Esophagus muscularis mucosa (tissue), 4 donors: ENCODE data around the gene MAML3. TPM values are rescaled to one million over a fixed set of nuclear protein-coding genes. Genes with fewer than 3 reads are reported as not detected.

Experiments
- DNase-seq: peaks from one replicate; pipeline ENCODE4 v3.0.0-alpha.2; 2017; ENCODE audit errors: extremely low spot score
- H3K27ac ChIP-seq, 4 donors: fragments of 200-600 bp; sonication (generic); replicated peaks in 1 of 4; 1 replicate in 3 of 4; 2 replicates in 1 of 4; pipeline ENCODE4 v1.5.1; 2016 to 2019; ENCODE audit warnings: mild to moderate bottlenecking in 1 of 4
- H3K27me3 ChIP-seq, 4 donors: fragments of 200-600 bp; sonication (generic); one replicate each; pipeline versions ENCODE4 v1.5.1 to v1.6.0; 2016 to 2019
- H3K36me3 ChIP-seq, 4 donors: fragments of 200-600 bp; sonication (generic); one replicate each; pipeline ENCODE4 v1.5.1; 2016 to 2019
- H3K4me1 ChIP-seq, 4 donors: fragments of 200-600 bp; sonication (generic); one replicate each; pipeline ENCODE4 v1.5.1; 2016 to 2019
- H3K4me3 ChIP-seq, 4 donors: fragments of 200-600 bp; sonication (generic); 1 replicate in 2 of 4; 2 replicates in 2 of 4; pipeline ENCODE4 v1.5.1; 2016 to 2019; ENCODE audit warnings: mild to moderate bottlenecking in 4 of 4, moderate library complexity in 1 of 4
- H3K9me3 ChIP-seq, 4 donors: fragments of 200-600 bp; sonication (generic); 1 replicate in 3 of 4; 2 replicates in 1 of 4; pipeline ENCODE4 v1.5.1; 2016 to 2019
- EP300 ChIP-seq: sonication (generic); formaldehyde crosslinking; IDR thresholded peaks from one replicate; pipeline ENCODE4 v1.6.1; 2017; ENCODE audit warnings: antibody characterized with exemption
- POLR2A ChIP-seq: fragments of 450-650 bp; IDR thresholded peaks from one replicate; pipeline ENCODE4 v1.6.1; 2017; ENCODE audit warnings: antibody characterized with exemption, moderate library complexity, mild to moderate bottlenecking, low read depth
- POLR2AphosphoS5 ChIP-seq, 2 donors: sonication (generic); formaldehyde crosslinking; IDR thresholded peaks; one replicate each; pipeline ENCODE4 v1.6.1; 2017; ENCODE audit warnings: antibody characterized with exemption in 2 of 2
- WGBS: methylation state at CpG from one replicate; pipeline ENCODE4 v1.1.5; 2018; 5-methylcytosine and 5-hydroxymethylcytosine counted together
- intact Hi-C: fragments of 100-400 bp; cut with DNase I; formaldehyde crosslinking; loops from one replicate; pipeline ENCODE4 v1.15.1; 2023
- total RNA-seq, 4 donors: library from RNA; depleted of rRNA; stranded (reverse); fragments of >200 nt; gene quantifications; one replicate each; pipeline versions ENCODE4 v1.1.0 to v1.2.1, GENCODE V29; 2016
- TF ChIP-seq, protein P1 (sequence below), 3 experiments: fragments of 200-600 bp in 2 of 3; fragments of 450-650 bp in 1 of 3; sonication (generic) in 2 of 3; IDR thresholded peaks; one replicate each; pipeline ENCODE4 v1.5.1; 2017 to 2019; ENCODE audit warnings: antibody characterized with exemption in 3 of 3, mild to moderate bottlenecking in 2 of 3, moderate library complexity in 1 of 3

Gene MAML3
- total RNA-seq, 4 donors from 2014 or later: 5.0 to 8.7 (median 7.1) TPM

DNA sequence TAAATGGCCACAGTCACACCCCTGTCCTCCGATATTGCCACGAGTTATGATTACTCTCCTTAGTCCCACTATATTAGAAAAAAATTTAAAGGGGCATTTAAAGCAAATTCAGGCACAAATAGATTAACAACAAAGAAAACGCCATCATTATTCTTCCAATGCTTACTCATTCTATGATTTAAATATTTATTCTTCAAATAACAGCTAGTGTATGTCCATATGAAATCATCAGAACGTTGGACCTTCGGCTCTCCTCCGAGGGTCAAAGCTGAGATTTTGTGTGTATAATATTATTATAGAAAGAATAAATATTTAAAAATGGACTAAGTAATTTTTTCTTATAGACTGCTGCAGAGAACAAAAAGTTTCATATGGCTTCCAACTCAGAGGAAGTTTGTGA is 122.9 kb downstream of the MAML3 start:
- no peak for TF ChIP-seq POLR2A
- no peak for TF ChIP-seq POLR2AphosphoS5 (IDR thresholded peaks at IDR 0.05)
- TF ChIP-seq, protein P1, sequence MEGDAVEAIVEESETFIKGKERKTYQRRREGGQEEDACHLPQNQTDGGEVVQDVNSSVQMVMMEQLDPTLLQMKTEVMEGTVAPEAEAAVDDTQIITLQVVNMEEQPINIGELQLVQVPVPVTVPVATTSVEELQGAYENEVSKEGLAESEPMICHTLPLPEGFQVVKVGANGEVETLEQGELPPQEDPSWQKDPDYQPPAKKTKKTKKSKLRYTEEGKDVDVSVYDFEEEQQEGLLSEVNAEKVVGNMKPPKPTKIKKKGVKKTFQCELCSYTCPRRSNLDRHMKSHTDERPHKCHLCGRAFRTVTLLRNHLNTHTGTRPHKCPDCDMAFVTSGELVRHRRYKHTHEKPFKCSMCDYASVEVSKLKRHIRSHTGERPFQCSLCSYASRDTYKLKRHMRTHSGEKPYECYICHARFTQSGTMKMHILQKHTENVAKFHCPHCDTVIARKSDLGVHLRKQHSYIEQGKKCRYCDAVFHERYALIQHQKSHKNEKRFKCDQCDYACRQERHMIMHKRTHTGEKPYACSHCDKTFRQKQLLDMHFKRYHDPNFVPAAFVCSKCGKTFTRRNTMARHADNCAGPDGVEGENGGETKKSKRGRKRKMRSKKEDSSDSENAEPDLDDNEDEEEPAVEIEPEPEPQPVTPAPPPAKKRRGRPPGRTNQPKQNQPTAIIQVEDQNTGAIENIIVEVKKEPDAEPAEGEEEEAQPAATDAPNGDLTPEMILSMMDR (IDR thresholded peaks at IDR 0.05): no peak
- no peak for TF ChIP-seq EP300
- Histone ChIP-seq H3K27ac (no peak overlapping the region), H3K36me3 (no peaks in the 10 kb centered on the region), H3K9me3 (no peaks in the 10 kb centered on the region), H3K4me1 (peaks cover 0 to 15% (median 8%) of the 10 kb centered on the region in 4 donors), H3K4me3 (no peak overlapping the region), H3K27me3 (no peaks in the 10 kb centered on the region)
- intact Hi-C loops: no loop called here
- WGBS: 62% methylated on average over 6 of the region's 6 CpGs
- DNase-seq: no peak

DNA sequence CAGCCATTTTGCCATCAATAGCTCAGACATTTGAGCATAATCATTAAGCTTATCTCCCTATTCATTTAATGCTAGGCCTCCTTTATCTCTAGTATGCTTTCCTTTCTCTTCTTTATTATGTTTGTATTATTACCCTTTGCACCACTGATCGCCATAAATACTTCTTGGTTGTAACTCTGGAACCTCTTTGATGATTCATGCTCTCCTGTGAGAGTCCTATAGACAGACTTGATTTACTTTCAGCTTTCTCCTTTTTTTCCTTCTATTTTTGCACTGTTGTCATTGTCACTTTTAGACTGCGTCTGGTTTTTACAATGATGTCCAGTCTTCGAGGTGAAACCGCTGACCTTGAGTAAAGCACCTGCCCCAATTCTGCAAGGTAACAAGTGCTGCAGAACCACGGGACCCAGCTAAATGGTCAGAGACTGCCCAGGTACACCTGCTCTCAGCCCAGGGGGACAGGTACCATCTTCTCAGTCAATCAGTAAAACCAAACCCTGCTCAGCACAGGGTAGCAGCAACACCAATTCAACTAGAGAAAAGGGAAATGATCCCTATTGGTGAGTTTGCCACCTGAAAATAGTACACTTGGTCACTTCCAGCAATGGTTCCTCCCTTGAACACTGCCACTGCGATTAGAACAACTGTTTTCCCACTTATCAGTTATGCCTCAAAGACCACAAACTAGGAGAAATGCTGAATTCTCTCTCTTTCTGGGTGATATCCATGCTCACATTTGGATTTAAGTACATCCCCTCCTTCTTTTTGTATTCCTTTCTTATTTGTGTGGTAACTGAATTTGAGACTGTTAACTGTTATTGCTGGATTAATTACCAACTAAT is 125.1 kb downstream of the MAML3 start:
- Histone ChIP-seq H3K27me3 (no peaks in the 10 kb centered on the region), H3K27ac (no peak overlapping the region), H3K9me3 (no peaks in the 10 kb centered on the region), H3K36me3 (no peaks in the 10 kb centered on the region), H3K4me3 (no peak overlapping the region), H3K4me1 (peaks cover 0 to 15% (median 8%) of the 10 kb centered on the region in 4 donors)
- TF ChIP-seq EP300 (no peak), POLR2AphosphoS5 (IDR thresholded peaks at IDR 0.05) (no peak), POLR2A (no peak)
- TF ChIP-seq, protein P1 (IDR thresholded peaks at IDR 0.05): no peak
- WGBS: 78% methylated on average over 6 of the region's 6 CpGs
- DNase-seq: no peak
- intact Hi-C loops: no loop called here

DNA sequence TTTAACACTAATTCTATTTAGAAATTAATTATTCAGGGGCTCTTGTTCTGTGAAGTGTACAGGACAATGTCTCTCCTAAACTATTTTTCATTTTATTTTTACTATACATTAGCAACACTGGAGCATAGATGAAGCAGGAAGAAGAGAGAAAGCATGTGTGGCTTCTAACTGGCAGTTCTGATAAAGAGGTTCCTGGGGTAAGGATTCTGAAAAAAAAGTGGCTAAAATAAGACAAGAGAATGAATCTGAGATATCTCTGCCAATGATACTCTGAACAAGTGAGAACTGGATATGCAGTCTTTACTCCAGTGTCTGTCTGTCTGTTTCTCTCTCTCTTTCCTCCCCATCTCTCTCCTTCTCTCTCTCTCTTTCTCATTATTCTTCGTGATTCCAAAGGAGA is 125.9 kb downstream of the MAML3 start:
- WGBS: 100% methylated on average over 1 of the region's 1 CpG
- DNase-seq: no peak
- TF ChIP-seq POLR2A (no peak), EP300 (no peak), POLR2AphosphoS5 (IDR thresholded peaks at IDR 0.05) (no peak)
- TF ChIP-seq, protein P1 (IDR thresholded peaks at IDR 0.05): no peak
- intact Hi-C loops: no loop called here
- no peak overlapping the region for H3K4me3 ChIP-seq
- no peak overlapping the region for H3K27ac ChIP-seq
- H3K4me1 ChIP-seq: peaks cover 0 to 15% (median 8%) of the 10 kb centered on the region in 4 donors
- no peaks in the 10 kb centered on the region for H3K27me3 ChIP-seq
- H3K36me3 ChIP-seq: no peaks in the 10 kb centered on the region
- no peaks in the 10 kb centered on the region for H3K9me3 ChIP-seq

DNA sequence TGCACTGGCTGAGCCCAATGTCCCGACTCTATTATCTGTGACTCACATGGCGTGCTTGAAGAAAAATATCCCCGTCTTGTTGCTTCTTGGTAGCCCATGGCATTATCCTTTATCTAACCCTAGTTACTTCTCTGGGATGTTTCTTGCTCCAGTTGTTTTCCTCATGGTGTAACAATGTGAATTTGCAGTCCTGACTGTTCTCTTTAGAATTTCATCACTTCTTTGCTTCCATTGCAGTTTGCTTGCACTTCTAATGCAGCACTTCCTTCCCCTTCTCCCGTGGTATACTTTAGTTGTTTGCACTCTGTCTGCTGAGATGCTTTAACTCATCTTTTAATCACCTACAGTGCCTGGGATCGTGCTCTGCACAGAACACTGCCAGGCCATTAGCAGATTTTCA is 126.9 kb downstream of the MAML3 start:
- TF ChIP-seq POLR2A: no peak
- TF ChIP-seq, protein P1 (IDR thresholded peaks at IDR 0.05): no peak
- no peak for TF ChIP-seq EP300
- TF ChIP-seq POLR2AphosphoS5 (IDR thresholded peaks at IDR 0.05): no peak
- Histone ChIP-seq H3K9me3 (no peaks in the 10 kb centered on the region), H3K4me3 (no peak overlapping the region), H3K27me3 (no peaks in the 10 kb centered on the region), H3K27ac (no peak overlapping the region), H3K4me1 (peaks cover 0 to 19% (median 9%) of the 10 kb centered on the region in 4 donors), H3K36me3 (no peaks in the 10 kb centered on the region)
- 85% methylated on average over 5 of the region's 5 CpGs for WGBS
- intact Hi-C loops: no loop called here
- no peak for DNase-seq

DNA sequence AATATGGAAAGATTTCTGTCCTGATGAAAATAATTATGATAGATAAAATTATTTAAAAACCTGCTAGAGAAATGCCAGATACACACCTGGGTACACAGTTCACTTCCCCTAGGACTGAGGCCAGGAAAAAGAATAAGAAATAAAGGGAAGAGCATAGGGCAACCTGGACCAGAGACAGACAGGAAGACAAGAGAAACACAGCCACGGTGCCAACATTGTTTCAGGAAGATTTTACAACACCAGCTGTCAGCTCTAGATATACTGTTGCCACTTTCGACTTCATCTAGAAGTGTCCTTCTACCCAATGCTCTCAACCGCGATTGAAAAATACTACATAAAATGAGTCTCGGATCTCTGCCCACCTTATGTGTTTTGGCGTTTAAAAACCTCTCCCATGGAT is 128.5 kb downstream of the MAML3 start:
- 88% methylated on average over 6 of the region's 6 CpGs for WGBS
- intact Hi-C loops: no loop called here
- DNase-seq: no peak
- no peak overlapping the region for H3K27ac ChIP-seq
- H3K9me3 ChIP-seq: no peaks in the 10 kb centered on the region
- no peaks in the 10 kb centered on the region for H3K36me3 ChIP-seq
- TF ChIP-seq POLR2AphosphoS5 (IDR thresholded peaks at IDR 0.05): no peak
- TF ChIP-seq, protein P1 (IDR thresholded peaks at IDR 0.05): no peak
- no peak for TF ChIP-seq POLR2A
- no peak for TF ChIP-seq EP300
- H3K4me3 ChIP-seq: no peak overlapping the region
- peaks cover 4 to 28% (median 9%) of the 10 kb centered on the region in 4 donors for H3K4me1 ChIP-seq
- no peaks in the 10 kb centered on the region for H3K27me3 ChIP-seq
